HL-60 (cell line): ENCODE results near the gene ZFP92.
"Not testable (repeated sequence)": the region's sequence is repeated elsewhere in the genome, so short reads cannot be mapped to it uniquely, and the experiment has no call there.

Experiments
- DNase-seq, 2 experiments: peaks; one replicate each; pipeline ENCODE4 v3.0.0-alpha.2; 2010 to 2020; ENCODE audit warnings: low read depth in 1 of 2, low spot score in 1 of 2
- H3K27ac ChIP-seq: fragments of 250-450 bp; sonication (Bioruptor Pico); replicated peaks from 2 replicates; pipeline ENCODE4 v1.5.1; 2020; ENCODE audit warnings: mild to moderate bottlenecking, moderate library complexity
- H3K27me3 ChIP-seq: fragments of 250-450 bp; sonication (Bioruptor Pico); 2 replicates; pipeline ENCODE4 v1.5.1; 2021; ENCODE audit warnings: mild to moderate bottlenecking, moderate library complexity; ENCODE audit not compliant: insufficient read depth, poor library complexity, severe bottlenecking
- H3K4me3 ChIP-seq: replicated peaks from 2 replicates; pipeline ENCODE4 v1.5.1; 2011; ENCODE audit warnings: mild to moderate bottlenecking, control low read depth, low read length; ENCODE audit not compliant: insufficient read depth
- GABPA ChIP-seq: IDR thresholded peaks from 2 replicates; pipeline ENCODE4 v1.6.1; 2012; ENCODE audit warnings: low read depth
- POLR2AphosphoS5 ChIP-seq: IDR thresholded peaks from 2 replicates; pipeline ENCODE4 v1.6.1; 2012; ENCODE audit warnings: low read depth
- REST ChIP-seq: IDR thresholded peaks from 2 replicates; pipeline ENCODE4 v1.6.1; 2012; ENCODE audit warnings: low read depth; ENCODE audit not compliant: insufficient replicate concordance
- SPI1 ChIP-seq: IDR thresholded peaks from 2 replicates; pipeline ENCODE4 v1.6.1; 2012; ENCODE audit warnings: low read depth, mild to moderate bottlenecking, borderline replicate concordance
- TF ChIP-seq, protein P1 (sequence below): IDR thresholded peaks from one replicate; pipeline ENCODE4 v1.5.1; 2011; ENCODE audit warnings: low read length, control low read depth, inconsistent platforms; ENCODE audit not compliant: insufficient read depth

ZFP92 gene

DNA sequence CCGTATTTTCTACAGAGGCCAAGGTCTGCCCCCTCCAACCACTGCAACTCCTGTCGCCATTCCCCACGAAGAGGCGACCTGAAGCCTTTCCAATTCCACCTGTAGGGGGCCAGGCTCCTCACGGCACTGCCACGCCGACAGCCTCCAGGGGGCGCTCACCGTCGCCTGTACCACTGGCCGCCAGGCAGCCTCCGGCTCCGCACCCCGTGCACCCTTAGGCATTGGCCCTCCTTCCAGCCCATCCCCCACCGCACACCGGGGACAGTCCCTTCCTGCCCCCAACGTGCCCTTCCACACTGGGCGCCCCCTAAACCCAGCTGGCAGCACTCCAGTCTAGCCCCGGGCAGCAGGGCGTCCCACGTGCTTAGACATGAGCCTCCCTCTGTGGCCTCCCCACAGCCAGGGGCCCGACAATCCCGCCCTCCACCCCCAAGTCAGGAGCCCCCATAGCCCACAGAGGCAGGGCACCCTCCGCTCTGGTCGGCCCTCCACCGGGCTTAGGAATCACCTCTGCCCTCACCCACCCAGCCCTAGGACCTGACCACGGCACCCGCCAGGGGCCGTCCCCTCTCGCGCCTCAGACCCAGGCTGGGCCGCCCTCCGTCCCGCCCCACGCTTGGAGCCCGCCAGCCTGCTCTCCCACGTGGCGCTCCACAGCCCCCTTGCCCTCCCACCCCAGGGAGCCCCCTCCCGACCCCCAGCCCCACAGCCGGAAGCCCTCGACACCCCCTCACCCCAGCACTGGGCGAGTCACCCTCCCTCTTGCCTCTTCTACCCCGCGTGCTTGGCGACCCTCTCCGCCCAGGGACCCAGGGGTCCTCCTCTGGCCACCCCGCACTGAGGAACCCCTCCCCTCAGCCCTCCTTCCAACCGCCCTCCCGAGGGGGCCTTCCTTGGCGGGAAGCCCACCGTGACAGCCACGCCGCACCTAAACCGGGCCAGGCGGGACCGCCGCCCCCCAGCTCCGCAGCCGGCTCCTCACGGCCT is 10.8 kb upstream of the ZFP92 start:
- TF ChIP-seq, protein P1, sequence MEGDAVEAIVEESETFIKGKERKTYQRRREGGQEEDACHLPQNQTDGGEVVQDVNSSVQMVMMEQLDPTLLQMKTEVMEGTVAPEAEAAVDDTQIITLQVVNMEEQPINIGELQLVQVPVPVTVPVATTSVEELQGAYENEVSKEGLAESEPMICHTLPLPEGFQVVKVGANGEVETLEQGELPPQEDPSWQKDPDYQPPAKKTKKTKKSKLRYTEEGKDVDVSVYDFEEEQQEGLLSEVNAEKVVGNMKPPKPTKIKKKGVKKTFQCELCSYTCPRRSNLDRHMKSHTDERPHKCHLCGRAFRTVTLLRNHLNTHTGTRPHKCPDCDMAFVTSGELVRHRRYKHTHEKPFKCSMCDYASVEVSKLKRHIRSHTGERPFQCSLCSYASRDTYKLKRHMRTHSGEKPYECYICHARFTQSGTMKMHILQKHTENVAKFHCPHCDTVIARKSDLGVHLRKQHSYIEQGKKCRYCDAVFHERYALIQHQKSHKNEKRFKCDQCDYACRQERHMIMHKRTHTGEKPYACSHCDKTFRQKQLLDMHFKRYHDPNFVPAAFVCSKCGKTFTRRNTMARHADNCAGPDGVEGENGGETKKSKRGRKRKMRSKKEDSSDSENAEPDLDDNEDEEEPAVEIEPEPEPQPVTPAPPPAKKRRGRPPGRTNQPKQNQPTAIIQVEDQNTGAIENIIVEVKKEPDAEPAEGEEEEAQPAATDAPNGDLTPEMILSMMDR, result peak; percentile 2
- no peak for TF ChIP-seq REST
- H3K4me3 ChIP-seq, result no peak overlapping the region
- no peak overlapping the region for H3K27ac ChIP-seq
- no peaks in the 10 kb centered on the region for H3K27me3 ChIP-seq
- no peak for DNase-seq

DNA sequence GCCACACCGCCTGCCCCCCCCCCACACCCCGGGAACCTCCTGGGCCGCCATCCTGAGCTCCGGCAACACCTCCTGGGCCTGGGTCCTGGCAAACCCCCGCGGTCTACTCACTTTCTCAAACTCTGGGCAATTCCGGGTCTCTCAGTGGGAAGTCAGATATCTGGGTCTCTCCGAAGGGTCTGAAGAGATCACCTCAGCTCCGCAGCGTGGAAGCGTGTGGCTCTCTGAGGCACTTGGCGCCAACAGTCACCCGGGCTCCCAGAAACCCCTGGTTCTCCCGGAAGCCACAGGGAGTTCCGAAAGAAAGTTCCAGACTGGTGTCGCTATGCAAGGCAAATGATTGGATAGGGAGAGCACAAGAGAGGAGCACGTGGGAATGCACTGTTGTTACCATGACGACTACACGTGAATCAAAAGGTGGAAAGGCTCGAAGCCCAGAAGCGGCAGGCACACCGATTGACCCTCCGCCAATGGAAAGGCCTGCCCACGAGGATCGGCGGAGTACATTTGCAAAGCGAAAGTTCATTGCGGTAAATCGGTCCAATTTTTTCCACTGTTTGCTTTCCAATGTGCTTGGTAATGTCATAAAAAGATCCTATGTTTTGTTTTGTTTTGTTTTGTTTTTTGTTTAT is 10.0 kb upstream of the ZFP92 start, which contains the start of gene PNMA6E:
Gene PNMA6E (minus strand): TSS at position 218 of the 632 bp plus-strand sequence. CDS start 2,501 bp downstream, outside the sequence.
- H3K27ac ChIP-seq, result no peak within 1 kb of the TSS
- H3K27me3 ChIP-seq, result no peaks in the 10 kb centered on the region
- H3K4me3 ChIP-seq, result no peak within 1 kb of the TSS
- no peak for TF ChIP-seq GABPA
- TF ChIP-seq POLR2AphosphoS5, result no peak
- TF ChIP-seq REST, result no peak
- no peak for DNase-seq

DNA sequence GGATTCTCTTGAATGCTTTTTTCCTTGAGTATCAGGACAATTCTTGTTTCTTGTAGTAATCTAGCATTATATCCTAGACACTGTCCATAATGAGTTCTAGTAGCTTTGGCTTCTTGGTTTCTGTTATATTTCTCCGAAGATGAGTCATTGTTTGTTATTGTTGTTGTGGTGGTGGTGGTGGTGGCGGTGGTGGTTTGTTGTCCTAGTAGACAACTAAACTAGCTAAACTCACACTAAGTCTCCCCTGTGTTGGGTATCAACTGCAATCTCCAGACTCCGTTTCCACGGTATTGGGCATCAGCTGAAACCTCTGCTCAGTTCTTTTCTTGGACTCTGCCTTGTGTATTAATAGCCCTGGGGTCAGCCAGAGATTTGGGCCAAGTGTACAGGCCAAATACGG is 6.9 kb upstream of the ZFP92 start:
- DNase-seq, H3K27ac ChIP-seq, H3K4me3 ChIP-seq: not testable (repeated sequence)

DNA sequence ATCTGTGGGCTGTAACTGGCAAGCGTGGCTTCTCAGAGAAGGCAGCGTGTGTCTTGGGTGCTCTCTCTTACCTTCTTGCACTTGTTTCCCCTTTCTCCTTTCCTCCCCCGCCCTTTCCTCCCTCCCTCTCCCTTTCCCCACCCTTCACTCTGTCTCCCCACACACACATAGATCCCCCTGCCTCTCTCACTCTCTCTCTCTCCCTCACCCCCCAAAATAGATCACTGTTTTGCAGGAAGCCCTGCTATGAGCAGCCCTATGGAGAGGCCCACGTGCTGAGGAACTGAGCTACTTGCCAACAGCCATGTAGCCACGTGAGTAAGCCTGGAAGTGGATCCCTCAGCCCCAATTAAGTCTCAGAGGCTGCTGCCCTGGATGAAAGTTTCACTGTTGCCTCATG is 5.8 kb upstream of the ZFP92 start:
- DNase-seq, result no peak
- H3K27me3 ChIP-seq, result no peaks in the 10 kb centered on the region
- TF ChIP-seq SPI1 (no peak), GABPA (no peak), REST (no peak), POLR2AphosphoS5 (no peak)
- TF ChIP-seq, protein P1, result no peak
- H3K27ac ChIP-seq, result no peak overlapping the region
- H3K4me3 ChIP-seq, result no peak overlapping the region

More for the DNA sequence above, 6.9 kb upstream of the ZFP92 start:
- H3K27me3 ChIP-seq, result not testable (repeated sequence)
